Measurements from ENCODE around the gene KLHL26. TPM values are rescaled to one million over a fixed set of nuclear protein-coding genes. Genes with fewer than 3 reads are reported as not detected.

Gene KLHL26
- total and polyA plus RNA-seq, 2 of the 13 experiments (the other 11 are each of a cell fraction or from before 2014, with no cell fraction given): 1.5 to 1.7 TPM

DNA sequence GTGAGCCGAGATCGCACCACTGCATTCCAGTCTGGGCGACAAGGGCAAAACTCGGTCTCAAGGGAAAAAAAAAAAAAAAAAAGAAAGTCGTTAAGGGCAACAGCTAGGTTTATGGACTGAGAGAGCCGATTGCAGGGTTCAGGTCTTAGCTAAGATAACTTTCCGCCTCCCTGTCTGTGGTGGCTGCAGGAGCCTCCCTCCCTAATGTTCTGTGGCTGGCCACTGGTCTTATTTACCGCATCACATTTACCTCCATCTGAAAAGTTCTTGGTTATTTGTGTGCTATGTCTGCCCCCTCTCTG is 45.9 kb downstream of the KLHL26 start (continued):
- TF ChIP-seq, protein P1, sequence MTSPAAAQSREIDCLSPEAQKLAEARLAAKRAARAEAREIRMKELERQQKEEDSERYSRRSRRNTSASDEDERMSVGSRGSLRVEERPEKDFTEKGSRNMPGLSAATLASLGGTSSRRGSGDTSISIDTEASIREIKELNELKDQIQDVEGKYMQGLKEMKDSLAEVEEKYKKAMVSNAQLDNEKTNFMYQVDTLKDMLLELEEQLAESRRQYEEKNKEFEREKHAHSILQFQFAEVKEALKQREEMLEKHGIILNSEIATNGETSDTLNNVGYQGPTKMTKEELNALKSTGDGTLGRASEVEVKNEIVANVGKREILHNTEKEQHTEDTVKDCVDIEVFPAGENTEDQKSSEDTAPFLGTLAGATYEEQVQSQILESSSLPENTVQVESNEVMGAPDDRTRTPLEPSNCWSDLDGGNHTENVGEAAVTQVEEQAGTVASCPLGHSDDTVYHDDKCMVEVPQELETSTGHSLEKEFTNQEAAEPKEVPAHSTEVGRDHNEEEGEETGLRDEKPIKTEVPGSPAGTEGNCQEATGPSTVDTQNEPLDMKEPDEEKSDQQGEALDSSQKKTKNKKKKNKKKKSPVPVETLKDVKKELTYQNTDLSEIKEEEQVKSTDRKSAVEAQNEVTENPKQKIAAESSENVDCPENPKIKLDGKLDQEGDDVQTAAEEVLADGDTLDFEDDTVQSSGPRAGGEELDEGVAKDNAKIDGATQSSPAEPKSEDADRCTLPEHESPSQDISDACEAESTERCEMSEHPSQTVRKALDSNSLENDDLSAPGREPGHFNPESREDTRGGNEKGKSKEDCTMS (CRISPR knock-in tag; conservative IDR thresholded peaks at IDR 0.05): no peak
- TF ChIP-seq, protein P2, sequence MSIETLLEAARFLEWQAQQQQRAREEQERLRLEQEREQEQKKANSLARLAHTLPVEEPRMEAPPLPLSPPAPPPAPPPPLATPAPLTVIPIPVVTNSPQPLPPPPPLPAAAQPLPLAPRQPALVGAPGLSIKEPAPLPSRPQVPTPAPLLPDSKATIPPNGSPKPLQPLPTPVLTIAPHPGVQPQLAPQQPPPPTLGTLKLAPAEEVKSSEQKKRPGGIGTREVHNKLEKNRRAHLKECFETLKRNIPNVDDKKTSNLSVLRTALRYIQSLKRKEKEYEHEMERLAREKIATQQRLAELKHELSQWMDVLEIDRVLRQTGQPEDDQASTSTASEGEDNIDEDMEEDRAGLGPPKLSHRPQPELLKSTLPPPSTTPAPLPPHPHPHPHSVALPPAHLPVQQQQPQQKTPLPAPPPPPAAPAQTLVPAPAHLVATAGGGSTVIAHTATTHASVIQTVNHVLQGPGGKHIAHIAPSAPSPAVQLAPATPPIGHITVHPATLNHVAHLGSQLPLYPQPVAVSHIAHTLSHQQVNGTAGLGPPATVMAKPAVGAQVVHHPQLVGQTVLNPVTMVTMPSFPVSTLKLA (IDR thresholded peaks at IDR 0.05): no peak
- TF ChIP-seq ZNF790 (CRISPR knock-in tag; IDR thresholded peaks at IDR 0.05; ENCODE audit: borderline replicate concordance) (no peak), MAX (IDR thresholded peaks at IDR 0.05) (no peak), CENPX (CRISPR knock-in tag; IDR thresholded peaks at IDR 0.05) (no peak), KDM1A (CRISPR knock-in tag; IDR thresholded peaks at IDR 0.05) (no peak), PRMT3 (CRISPR knock-in tag; IDR thresholded peaks at IDR 0.05; ENCODE audit: borderline replicate concordance, low read depth) (no peak), ZSCAN25 (CRISPR knock-in tag; IDR thresholded peaks at IDR 0.05) (no peak), ZNF552 (CRISPR knock-in tag; IDR thresholded peaks at IDR 0.05; ENCODE audit: borderline replicate concordance) (no peak), GLMP (CRISPR knock-in tag; IDR thresholded peaks at IDR 0.05; ENCODE audit: borderline replicate concordance) (no peak), ZNF629 (CRISPR knock-in tag; conservative IDR thresholded peaks at IDR 0.05) (no peak), ZBTB38 (CRISPR knock-in tag; IDR thresholded peaks at IDR 0.05) (peak; percentile 7; the same call in 1 of the 2 replicates), THAP9 (CRISPR knock-in tag; IDR thresholded peaks at IDR 0.05; ENCODE audit: borderline replicate concordance) (0 out of 2 replicates have a peak, but pooled peaks have one; percentile 12), ZNF446 (CRISPR knock-in tag; IDR thresholded peaks at IDR 0.05) (no peak), THAP7 (CRISPR knock-in tag; IDR thresholded peaks at IDR 0.05) (no peak), SP1 (IDR thresholded peaks at IDR 0.05) (no peak), SP1 (CRISPR knock-in tag; IDR thresholded peaks at IDR 0.05) (no peak)
- TF ChIP-seq, protein P3, sequence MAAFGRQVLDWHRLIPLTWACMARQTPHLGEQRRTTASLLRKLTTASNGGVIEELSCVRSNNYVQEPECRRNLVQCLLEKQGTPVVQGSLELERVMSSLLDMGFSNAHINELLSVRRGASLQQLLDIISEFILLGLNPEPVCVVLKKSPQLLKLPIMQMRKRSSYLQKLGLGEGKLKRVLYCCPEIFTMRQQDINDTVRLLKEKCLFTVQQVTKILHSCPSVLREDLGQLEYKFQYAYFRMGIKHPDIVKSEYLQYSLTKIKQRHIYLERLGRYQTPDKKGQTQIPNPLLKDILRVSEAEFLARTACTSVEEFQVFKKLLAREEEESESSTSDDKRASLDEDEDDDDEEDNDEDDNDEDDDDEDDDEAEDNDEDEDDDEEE (CRISPR knock-in tag; IDR thresholded peaks at IDR 0.05): peak; percentile 59; the same call in 1 of the 2 replicates
